Measurements from ENCODE around the gene ABCA7.

DNA sequence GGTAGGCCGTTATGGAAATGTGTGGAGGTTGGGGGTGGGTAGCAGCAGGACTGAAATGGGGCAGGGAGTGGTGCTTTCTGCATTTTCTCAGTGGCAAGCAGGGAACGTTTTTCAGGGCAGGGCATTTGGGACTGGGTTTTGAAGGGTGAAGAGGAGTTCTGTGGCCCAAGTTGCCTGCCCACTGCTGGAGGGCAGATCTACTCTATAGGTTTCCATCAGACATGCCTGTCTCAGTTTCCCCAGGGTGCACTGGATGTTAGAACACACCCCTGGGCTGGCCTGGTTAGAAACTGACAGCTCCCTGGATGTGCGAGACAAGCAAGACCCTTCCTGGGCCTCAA is 40.6 kb upstream of the ABCA7 start:
- TF ChIP-seq POLR2A (IDR thresholded peaks at IDR 0.05), result no peak
- TF ChIP-seq, protein P1, sequence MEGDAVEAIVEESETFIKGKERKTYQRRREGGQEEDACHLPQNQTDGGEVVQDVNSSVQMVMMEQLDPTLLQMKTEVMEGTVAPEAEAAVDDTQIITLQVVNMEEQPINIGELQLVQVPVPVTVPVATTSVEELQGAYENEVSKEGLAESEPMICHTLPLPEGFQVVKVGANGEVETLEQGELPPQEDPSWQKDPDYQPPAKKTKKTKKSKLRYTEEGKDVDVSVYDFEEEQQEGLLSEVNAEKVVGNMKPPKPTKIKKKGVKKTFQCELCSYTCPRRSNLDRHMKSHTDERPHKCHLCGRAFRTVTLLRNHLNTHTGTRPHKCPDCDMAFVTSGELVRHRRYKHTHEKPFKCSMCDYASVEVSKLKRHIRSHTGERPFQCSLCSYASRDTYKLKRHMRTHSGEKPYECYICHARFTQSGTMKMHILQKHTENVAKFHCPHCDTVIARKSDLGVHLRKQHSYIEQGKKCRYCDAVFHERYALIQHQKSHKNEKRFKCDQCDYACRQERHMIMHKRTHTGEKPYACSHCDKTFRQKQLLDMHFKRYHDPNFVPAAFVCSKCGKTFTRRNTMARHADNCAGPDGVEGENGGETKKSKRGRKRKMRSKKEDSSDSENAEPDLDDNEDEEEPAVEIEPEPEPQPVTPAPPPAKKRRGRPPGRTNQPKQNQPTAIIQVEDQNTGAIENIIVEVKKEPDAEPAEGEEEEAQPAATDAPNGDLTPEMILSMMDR (IDR thresholded peaks at IDR 0.05), result no peak
